Left ventricle myocardium superior (tissue), 1 donor: ENCODE data around the gene CIAO2B. TPM values are rescaled to one million over a fixed set of nuclear protein-coding genes. Genes with fewer than 3 reads are reported as not detected.
"Not testable (repeated sequence)": the region's sequence is repeated elsewhere in the genome, so short reads cannot be mapped to it uniquely, and the experiment has no call there.

Source experiments
- ATAC-seq: fragments of 200-7000 bp; cut with Tn5 transposase; one replicate; pipeline ENCODE4 v1.9.1; 2020; ENCODE audit warnings: mild to moderate bottlenecking, moderate library complexity
- DNase-seq: peaks from one replicate; pipeline ENCODE4 v3.0.0-alpha.2; 2020
- intact Hi-C: fragments of 100-400 bp; cut with micrococcal nuclease; formaldehyde crosslinking; loops from one replicate; pipeline ENCODE4 v1.11.0; 2022
- total RNA-seq: library from RNA; stranded (reverse); fragmentation: NEBNext Ultra II Directional; extraction: Animal tissue kit (Norgen Biotek cat#: 25700); gene quantifications from one replicate; pipeline ENCODE4 v1.2.1, GENCODE V29; 2021
- donor health status: DM: no; HTN: yes; CAD: no; lungs with severe emphysema.

Gene CIAO2B
- total RNA-seq, 1 donor from 2014 or later: 114 TPM

DNA sequence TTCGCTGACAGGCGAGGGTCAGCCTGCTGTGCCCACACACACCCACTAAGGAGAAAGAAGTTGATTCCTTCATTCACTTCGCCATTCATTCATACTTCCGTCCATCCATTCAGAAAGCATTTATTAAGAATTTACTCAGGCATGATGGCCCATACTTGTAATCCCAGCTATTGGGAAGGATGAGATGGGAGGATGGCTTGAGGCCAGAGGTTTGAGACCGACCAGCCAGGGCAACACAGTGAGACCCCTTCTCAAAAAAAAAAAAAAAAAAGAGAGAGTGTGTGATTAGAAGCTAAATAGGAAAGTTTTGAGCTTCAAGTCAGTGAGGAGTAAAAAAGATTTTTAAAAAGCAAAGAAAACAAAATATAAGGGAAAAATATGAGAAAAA is 9.8 kb upstream of the CIAO2B start:
- intact Hi-C loops: no loop called here
- DNase-seq: no peak
- ATAC-seq: no peak

GRCh38 chr16:66943426-66944053 is 9.3 kb upstream of the CIAO2B start:
- intact Hi-C loops: no loop called here

DNA sequence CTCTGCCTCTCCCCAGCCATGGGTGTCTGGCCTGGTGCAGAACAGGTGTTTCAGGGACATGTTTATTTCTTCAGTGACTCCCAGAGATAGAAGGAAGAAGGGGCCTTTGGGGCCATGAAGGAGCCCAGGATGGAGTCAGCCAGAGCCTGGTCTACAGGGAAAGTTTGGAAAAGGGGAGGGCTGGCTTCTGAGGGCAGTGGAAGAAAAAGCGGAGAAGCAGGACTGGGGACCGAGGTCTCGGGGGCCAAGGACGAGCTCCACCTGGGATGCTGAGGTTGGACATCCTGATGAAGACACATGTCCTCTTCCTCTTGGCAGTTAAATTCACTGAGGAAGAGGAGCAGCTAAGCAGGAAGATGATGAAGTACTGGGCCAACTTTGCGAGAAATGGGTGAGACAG is 8.8 kb upstream of the CIAO2B start:
- no peak for ATAC-seq
- no peak for DNase-seq
- intact Hi-C loops: no loop called here

More at GRCh38 chr16:66943426-66944053, 9.3 kb upstream of the CIAO2B start:
- DNase-seq: no peak
- no peak for ATAC-seq

DNA sequence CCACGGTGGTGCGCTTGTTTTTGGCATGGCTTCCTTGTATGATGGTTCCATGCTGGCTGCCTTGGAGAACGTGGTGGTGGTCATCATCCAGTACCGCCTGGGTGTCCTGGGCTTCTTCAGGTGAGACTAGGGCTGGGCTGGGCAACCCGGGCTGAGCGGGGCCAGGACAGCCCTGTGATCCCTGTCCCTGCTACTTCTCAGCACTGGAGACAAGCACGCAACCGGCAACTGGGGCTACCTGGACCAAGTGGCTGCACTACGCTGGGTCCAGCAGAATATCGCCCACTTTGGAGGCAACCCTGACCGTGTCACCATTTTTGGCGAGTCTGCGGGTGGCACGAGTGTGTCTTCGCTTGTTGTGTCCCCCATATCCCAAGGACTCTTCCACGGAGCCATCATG is 6.0 kb upstream of the CIAO2B start:
- DNase-seq (no peak), ATAC-seq (no peak)
- intact Hi-C loops: no loop called here

GRCh38 chr16:66939366-66939765 is 5.2 kb upstream of the CIAO2B start:
- DNase-seq (no peak), ATAC-seq (no peak)
- intact Hi-C loops: no loop called here

- intact Hi-C loops: no loop called here
- ATAC-seq (no peak), DNase-seq (no peak)
Observed at GRCh38 chr16:66937725-66938337, 3.6 kb upstream of the CIAO2B start.

DNA sequence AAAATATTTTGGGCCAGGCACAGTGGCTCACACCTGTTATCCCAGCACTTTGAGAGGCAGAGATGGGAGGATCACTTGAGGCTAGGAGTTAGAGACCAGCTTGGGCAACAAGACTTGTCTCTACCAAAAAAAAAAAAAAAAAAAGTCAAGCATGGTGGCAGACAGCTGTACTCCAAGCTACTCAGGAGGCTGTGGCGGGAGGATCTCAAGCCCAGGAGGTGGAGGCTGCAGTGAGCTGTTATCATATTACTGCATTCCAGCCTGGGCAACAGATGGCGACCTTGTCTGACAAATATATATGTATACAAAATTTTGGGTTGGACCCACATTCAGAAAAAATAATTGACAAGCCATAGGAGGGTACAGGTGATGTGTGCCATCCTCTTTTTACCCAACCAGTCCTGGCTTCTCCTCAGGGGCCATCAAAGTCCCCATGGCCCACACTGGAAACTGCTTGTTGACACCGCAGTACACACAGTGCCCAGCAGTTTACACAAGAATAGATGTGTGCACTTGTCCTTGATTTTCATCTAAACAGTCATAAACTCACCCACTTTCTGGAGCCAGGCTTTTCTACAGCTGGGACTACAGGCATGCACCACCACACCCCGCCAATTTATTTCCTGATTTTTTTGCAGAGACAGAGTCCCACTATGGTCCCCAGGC is 2.8 kb upstream of the CIAO2B start:
- DNase-seq: no peak
- ATAC-seq: no peak
- intact Hi-C loops: no loop called here

DNA sequence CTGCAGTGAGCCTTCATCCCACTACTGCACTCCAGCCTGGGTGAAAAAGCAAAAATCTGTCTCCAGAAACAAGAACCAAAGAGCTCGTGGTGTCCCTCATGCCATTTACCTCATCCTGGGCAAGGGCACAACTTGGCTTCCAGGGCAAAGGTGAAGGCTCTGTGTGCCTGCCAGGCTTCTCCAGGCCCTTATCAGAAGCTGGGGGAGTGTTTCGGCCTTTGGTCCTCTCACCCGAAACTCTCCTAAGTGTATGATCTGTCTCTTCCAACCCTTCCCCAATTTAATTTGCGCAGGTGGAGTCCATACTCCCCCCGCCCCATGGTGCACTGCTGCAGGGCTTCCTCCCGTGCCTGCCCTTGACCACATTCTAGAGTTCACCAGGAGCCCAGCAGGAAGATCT is 2.3 kb upstream of the CIAO2B start:
- intact Hi-C loops: no loop called here
- ATAC-seq (peak; percentile 61), DNase-seq (no peak)

- DNase-seq (peak; percentile 75), ATAC-seq (peak; percentile 74)
- intact Hi-C loops: no loop called here
Observed at GRCh38 chr16:66935314-66936011, 1.3 kb upstream of the CIAO2B start, which contains the start of gene CES2. Gene CES2, plus strand, starts transcription at chr16:66935516. Its CDS starts 120 bp downstream, at chr16:66935636.

- intact Hi-C loops, DNase-seq, ATAC-seq: not testable (repeated sequence)
Observed at GRCh38 chr16:66934839-66935313, 674 bp upstream of the CIAO2B start.

GRCh38 chr16:66933776-66934137 is 445 bp downstream of the CIAO2B start:
- intact Hi-C loops: no loop called here
- no peak for ATAC-seq
- DNase-seq: no peak

DNA sequence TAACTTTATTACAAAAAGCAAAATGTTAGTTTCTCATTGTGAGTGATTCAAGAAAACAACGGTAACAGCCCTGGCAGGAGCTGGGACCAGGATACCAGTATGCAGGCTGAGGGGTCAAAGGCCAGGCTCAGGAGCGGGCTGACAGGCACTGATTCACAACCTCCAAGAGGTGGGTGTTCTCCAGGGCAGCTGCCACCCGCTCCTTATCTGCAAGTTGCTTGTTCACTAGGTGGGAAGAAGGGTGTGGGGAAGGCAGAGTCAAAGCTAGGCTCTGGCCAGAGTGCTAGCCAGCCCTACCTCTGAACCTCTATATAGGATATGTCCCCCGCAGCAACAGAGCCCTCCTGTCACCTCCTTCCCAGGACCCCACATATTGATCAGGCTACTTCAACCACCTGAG is 2.1 kb downstream of the CIAO2B start:
- no peak for DNase-seq
- ATAC-seq: no peak
- intact Hi-C loops: no loop called here

DNA sequence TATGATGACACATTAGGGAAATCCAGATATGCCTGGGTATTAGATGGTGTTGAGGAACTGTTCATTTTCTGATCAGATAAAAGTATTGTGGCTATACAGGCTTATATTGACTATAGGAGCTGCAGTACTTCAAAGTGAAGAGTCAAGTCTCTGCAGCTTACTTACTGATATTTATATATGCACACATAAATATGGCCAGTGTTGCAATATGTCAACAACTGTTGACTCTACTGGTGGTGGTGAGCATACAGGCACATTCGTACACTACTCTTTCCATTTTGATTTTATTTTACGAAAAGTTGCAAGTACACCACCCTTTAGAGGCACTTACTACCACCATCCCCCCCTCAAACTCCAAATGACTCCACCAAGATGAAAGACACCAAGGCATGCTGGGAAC is 2.5 kb downstream of the CIAO2B start:
- intact Hi-C loops: no loop called here
- DNase-seq: no peak
- ATAC-seq: no peak

- ATAC-seq: no peak
- no peak for DNase-seq
- intact Hi-C loops: no loop called here
Observed at GRCh38 chr16:66930189-66930588, 4.0 kb downstream of the CIAO2B start.

DNA sequence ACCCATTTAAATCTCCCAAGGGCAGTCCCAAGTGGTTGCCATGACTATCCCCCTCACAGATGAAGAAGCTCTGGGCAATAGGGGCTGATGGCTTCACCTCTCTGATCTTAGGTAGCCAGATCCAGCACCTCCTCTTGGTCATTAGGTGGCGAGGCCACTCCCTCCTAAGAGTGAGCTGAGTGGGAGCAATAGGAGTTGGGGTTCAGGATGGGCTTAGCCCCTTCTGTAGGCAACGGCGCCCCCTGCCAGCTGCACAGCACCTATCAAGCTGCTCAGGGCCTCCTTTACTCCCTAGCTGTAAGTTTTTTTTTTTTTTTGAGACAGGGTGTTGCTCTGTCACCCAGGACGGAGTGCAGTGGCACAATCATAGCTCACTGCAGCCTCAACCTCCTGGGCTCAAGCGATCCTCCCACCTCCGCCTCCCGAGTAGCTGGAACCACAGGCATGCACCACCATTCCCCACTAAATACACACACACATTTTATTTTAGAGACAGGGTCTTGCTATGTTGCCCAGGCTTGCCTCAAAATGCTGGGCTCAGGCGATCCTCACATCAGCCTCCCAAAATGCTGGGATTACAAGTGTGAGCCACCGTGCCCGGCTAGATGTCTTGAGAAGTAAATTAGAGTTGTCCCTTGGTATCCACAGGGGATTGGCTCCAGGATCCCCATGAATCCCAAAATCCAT is 5.4 kb downstream of the CIAO2B start:
- intact Hi-C loops: no loop called here
- DNase-seq (no peak), ATAC-seq (no peak)

GRCh38 chr16:66927918-66928649 is 6.1 kb downstream of the CIAO2B start:
- ATAC-seq (no peak), DNase-seq (no peak)
- intact Hi-C loops: no loop called here

DNA sequence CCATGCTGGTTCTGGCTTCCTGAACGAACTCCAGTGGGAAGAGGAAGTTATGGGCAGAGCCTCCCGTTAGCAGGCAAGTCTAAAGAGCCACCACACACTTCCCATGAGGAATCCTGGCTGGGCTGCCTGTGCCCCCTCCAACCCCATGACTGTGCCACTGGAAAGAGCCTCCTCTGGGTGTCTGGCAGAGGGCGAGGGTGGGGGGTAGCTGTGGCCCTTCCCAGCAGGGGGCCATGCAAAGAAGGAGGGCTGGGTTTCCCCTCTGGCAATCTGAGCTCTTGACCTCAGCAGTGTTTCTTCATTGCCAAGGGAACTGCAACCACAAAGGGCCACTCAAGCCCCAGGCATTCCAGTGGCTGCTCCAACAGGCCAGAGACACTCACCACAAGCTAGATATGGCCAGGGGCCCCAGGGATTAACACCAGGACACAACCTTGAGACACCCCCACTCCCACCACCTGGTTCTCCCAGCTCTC is 7.2 kb downstream of the CIAO2B start:
- ATAC-seq (peak; percentile 25), DNase-seq (peak; percentile 66)

GRCh38 chr16:66926171-66926947 is 7.8 kb downstream of the CIAO2B start:
- DNase-seq (peak; percentile 80), ATAC-seq (peak; percentile 60)
- intact Hi-C loops: no loop called here

More for the DNA sequence above, 7.2 kb downstream of the CIAO2B start:
- intact Hi-C loops: no loop called here
